Measurements from ENCODE around the gene STARD9. TPM values are rescaled to one million over a fixed set of nuclear protein-coding genes. Genes with fewer than 3 reads are reported as not detected.
A peak's percentile ranks its signal among the peaks of the same experiment; 100 is the strongest.

STARD9 gene
- total and polyA plus RNA-seq, 9 of the 15 experiments (the other 6 are each of a cell fraction or from before 2014, with no cell fraction given) = 0.45 to 6.0 (median 3.6) TPM

DNA sequence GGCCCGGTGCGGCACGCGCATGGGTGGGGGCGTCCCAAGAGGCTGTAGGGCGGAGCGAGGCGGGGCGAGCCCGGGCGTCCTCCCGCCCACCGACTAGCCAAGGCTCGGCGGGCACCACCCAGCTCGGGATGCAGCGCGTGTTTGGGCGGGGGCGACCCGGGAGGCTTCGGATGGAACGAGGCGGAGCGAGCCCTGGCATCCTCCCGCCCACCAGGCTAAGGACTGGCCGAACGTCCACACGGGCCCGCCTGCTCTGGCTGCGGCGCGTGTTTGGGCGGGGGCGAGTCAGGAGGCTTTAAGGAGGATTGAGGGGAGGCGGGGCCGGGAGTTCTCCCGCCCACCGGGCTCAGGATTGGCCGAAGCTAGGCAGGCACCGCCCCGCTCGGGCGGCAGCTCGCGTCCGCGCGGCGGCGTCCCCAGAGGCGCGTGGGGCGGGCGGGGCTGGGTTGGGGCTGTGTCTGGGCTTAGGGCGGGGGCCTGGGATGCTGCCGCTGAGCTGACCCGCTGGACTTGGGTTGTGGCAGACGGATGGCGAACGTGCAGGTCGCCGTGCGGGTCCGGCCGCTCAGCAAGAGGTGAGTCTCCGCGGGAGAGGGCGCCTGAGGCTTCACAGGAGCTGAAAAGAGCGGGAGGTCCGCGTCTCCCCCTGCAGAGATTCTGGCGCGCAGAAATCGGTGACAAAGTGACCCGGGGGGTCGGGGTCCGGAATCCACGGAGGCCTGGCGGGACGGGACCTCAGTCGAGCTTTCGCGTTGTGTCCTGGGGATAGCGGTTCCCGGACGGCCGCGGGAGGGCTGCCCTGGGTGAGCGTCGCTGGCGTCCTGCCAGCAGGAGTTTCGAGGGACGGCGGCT, at the start of gene STARD9 (continued):
- TF ChIP-seq, protein P1, sequence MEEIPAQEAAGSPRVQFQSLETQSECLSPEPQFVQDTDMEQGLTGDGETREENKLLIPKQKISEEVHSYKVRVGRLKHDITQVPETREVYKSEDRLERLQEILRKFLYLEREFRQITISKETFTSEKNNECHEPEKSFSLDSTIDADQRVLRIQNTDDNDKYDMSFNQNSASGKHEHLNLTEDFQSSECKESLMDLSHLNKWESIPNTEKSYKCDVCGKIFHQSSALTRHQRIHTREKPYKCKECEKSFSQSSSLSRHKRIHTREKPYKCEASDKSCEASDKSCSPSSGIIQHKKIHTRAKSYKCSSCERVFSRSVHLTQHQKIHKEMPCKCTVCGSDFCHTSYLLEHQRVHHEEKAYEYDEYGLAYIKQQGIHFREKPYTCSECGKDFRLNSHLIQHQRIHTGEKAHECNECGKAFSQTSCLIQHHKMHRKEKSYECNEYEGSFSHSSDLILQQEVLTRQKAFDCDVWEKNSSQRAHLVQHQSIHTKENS (CRISPR knock-in tag; IDR thresholded peaks at IDR 0.05) = no peak
- TF ChIP-seq ETS2 (tag; IDR thresholded peaks at IDR 0.05; ENCODE audit: borderline replicate concordance, poor library complexity, severe bottlenecking) (no peak), ZNF197 (CRISPR knock-in tag; IDR thresholded peaks at IDR 0.05; ENCODE audit: low read depth) (no peak), CBX1 (IDR thresholded peaks at IDR 0.05; ENCODE audit: low read depth) (peak; percentile 25; the same call in 1 of the 2 replicates), PML (IDR thresholded peaks at IDR 0.05; ENCODE audit: low read length) (0 out of 2 replicates have a peak, but pooled peaks have one; percentile 52), STAG1 (CRISPR knock-in tag; IDR thresholded peaks at IDR 0.05; ENCODE audit: borderline replicate concordance) (no peak), RFX5 (IDR thresholded peaks at IDR 0.05; ENCODE audit: low read depth, low read length) (no peak), ZBTB1 (CRISPR knock-in tag; IDR thresholded peaks at IDR 0.05; ENCODE audit: borderline replicate concordance, low read depth) (no peak; the same call in 1 of the 2 replicates), THRAP3 (IDR thresholded peaks at IDR 0.05; ENCODE audit: borderline replicate concordance) (no peak), ZNF586 (CRISPR knock-in tag; conservative IDR thresholded peaks at IDR 0.05) (no peak), ZC3H4 (CRISPR knock-in tag; IDR thresholded peaks at IDR 0.05; ENCODE audit: borderline replicate concordance) (no peak), HNRNPK (IDR thresholded peaks at IDR 0.05; ENCODE audit: low read depth, low read length, poor library complexity, severe bottlenecking) (peak; percentile 30), ZNF780A (CRISPR knock-in tag; IDR thresholded peaks at IDR 0.05) (no peak), DIDO1 (tag; IDR thresholded peaks at IDR 0.05; ENCODE audit: low read depth) (no peak), ZNF124 (CRISPR knock-in tag; IDR thresholded peaks at IDR 0.05) (0 out of 2 replicates have a peak, but pooled peaks have one; percentile 23), KLF1 (tag; IDR thresholded peaks at IDR 0.05) (no peak), KLF10 (CRISPR knock-in tag; IDR thresholded peaks at IDR 0.05) (no peak), KLF13 (tag; IDR thresholded peaks at IDR 0.05; ENCODE audit: borderline replicate concordance, low read depth) (peak; percentile 53; the same call in 1 of the 2 replicates), HMG20B (CRISPR knock-in tag; IDR thresholded peaks at IDR 0.05) (no peak), ILF3 (IDR thresholded peaks at IDR 0.05; ENCODE audit: borderline replicate concordance) (no peak), RBM25 (IDR thresholded peaks at IDR 0.05; ENCODE audit: low read depth, low read length, severe bottlenecking) (peak; percentile 50), ZNF324 (CRISPR knock-in tag; IDR thresholded peaks at IDR 0.05) (no peak)
- TF ChIP-seq, protein P2, sequence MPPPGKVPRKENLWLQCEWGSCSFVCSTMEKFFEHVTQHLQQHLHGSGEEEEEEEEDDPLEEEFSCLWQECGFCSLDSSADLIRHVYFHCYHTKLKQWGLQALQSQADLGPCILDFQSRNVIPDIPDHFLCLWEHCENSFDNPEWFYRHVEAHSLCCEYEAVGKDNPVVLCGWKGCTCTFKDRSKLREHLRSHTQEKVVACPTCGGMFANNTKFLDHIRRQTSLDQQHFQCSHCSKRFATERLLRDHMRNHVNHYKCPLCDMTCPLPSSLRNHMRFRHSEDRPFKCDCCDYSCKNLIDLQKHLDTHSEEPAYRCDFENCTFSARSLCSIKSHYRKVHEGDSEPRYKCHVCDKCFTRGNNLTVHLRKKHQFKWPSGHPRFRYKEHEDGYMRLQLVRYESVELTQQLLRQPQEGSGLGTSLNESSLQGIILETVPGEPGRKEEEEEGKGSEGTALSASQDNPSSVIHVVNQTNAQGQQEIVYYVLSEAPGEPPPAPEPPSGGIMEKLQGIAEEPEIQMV (tag; conservative IDR thresholded peaks at IDR 0.05; ENCODE audit: low read depth) = peak; percentile 51; the same call in 1 of the 2 replicates
- TF ChIP-seq, protein P3, sequence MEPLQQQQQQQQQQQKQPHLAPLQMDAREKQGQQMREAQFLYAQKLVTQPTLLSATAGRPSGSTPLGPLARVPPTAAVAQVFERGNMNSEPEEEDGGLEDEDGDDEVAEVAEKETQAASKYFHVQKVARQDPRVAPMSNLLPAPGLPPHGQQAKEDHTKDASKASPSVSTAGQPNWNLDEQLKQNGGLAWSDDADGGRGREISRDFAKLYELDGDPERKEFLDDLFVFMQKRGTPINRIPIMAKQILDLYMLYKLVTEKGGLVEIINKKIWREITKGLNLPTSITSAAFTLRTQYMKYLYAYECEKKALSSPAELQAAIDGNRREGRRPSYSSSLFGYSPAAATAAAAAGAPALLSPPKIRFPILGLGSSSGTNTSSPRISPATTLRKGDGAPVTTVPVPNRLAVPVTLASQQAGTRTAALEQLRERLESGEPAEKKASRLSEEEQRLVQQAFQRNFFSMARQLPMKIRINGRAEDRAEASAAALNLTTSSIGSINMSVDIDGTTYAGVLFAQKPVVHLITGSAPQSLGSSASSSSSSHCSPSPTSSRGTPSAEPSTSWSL (CRISPR knock-in tag; IDR thresholded peaks at IDR 0.05; ENCODE audit: borderline replicate concordance) = no peak
